Measurements from ENCODE around the gene SCFD2. TPM values are rescaled to one million over a fixed set of nuclear protein-coding genes. Genes with fewer than 3 reads are reported as not detected.

Gene SCFD2
- total and polyA plus RNA-seq, 2 of the 8 experiments (the other 6 are each of a cell fraction or from before 2014, with no cell fraction given): 6.2 to 10.2 TPM

DNA sequence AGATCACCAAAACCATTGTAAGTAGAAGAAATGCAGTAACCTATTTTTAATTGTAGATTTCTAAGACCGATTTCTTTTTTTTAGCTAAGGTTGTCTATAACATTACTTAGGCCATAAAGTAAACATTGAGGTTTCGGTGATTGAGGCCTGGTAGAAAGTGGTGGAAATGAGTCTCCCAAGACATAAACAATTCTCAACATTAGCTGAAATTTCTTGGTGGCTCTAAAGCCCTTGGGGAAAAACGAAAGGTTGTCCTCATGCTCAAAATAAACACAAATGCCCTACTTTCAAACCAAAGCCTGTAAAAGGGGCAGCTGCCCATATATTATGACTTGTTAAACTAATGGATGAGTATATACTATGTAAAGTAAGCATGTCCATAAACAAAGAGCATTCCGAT is 98.8 kb downstream of the SCFD2 start (continued):
- TF ChIP-seq, protein P1, sequence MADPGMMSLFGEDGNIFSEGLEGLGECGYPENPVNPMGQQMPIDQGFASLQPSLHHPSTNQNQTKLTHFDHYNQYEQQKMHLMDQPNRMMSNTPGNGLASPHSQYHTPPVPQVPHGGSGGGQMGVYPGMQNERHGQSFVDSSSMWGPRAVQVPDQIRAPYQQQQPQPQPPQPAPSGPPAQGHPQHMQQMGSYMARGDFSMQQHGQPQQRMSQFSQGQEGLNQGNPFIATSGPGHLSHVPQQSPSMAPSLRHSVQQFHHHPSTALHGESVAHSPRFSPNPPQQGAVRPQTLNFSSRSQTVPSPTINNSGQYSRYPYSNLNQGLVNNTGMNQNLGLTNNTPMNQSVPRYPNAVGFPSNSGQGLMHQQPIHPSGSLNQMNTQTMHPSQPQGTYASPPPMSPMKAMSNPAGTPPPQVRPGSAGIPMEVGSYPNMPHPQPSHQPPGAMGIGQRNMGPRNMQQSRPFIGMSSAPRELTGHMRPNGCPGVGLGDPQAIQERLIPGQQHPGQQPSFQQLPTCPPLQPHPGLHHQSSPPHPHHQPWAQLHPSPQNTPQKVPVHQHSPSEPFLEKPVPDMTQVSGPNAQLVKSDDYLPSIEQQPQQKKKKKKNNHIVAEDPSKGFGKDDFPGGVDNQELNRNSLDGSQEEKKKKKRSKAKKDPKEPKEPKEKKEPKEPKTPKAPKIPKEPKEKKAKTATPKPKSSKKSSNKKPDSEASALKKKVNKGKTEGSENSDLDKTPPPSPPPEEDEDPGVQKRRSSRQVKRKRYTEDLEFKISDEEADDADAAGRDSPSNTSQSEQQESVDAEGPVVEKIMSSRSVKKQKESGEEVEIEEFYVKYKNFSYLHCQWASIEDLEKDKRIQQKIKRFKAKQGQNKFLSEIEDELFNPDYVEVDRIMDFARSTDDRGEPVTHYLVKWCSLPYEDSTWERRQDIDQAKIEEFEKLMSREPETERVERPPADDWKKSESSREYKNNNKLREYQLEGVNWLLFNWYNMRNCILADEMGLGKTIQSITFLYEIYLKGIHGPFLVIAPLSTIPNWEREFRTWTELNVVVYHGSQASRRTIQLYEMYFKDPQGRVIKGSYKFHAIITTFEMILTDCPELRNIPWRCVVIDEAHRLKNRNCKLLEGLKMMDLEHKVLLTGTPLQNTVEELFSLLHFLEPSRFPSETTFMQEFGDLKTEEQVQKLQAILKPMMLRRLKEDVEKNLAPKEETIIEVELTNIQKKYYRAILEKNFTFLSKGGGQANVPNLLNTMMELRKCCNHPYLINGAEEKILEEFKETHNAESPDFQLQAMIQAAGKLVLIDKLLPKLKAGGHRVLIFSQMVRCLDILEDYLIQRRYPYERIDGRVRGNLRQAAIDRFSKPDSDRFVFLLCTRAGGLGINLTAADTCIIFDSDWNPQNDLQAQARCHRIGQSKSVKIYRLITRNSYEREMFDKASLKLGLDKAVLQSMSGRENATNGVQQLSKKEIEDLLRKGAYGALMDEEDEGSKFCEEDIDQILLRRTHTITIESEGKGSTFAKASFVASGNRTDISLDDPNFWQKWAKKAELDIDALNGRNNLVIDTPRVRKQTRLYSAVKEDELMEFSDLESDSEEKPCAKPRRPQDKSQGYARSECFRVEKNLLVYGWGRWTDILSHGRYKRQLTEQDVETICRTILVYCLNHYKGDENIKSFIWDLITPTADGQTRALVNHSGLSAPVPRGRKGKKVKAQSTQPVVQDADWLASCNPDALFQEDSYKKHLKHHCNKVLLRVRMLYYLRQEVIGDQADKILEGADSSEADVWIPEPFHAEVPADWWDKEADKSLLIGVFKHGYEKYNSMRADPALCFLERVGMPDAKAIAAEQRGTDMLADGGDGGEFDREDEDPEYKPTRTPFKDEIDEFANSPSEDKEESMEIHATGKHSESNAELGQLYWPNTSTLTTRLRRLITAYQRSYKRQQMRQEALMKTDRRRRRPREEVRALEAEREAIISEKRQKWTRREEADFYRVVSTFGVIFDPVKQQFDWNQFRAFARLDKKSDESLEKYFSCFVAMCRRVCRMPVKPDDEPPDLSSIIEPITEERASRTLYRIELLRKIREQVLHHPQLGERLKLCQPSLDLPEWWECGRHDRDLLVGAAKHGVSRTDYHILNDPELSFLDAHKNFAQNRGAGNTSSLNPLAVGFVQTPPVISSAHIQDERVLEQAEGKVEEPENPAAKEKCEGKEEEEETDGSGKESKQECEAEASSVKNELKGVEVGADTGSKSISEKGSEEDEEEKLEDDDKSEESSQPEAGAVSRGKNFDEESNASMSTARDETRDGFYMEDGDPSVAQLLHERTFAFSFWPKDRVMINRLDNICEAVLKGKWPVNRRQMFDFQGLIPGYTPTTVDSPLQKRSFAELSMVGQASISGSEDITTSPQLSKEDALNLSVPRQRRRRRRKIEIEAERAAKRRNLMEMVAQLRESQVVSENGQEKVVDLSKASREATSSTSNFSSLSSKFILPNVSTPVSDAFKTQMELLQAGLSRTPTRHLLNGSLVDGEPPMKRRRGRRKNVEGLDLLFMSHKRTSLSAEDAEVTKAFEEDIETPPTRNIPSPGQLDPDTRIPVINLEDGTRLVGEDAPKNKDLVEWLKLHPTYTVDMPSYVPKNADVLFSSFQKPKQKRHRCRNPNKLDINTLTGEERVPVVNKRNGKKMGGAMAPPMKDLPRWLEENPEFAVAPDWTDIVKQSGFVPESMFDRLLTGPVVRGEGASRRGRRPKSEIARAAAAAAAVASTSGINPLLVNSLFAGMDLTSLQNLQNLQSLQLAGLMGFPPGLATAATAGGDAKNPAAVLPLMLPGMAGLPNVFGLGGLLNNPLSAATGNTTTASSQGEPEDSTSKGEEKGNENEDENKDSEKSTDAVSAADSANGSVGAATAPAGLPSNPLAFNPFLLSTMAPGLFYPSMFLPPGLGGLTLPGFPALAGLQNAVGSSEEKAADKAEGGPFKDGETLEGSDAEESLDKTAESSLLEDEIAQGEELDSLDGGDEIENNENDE (IDR thresholded peaks at IDR 0.05; ENCODE audit: insufficient replicate concordance, low read length): no peak
- TF ChIP-seq JUN (IDR thresholded peaks at IDR 0.05; ENCODE audit: low read depth, low read length) (no peak), FOSL1 (IDR thresholded peaks at IDR 0.05; ENCODE audit: insufficient read depth, low read depth, low read length) (no peak), BRCA1 (IDR thresholded peaks at IDR 0.05; ENCODE audit: low read depth, low read length) (no peak), SRF (IDR thresholded peaks at IDR 0.05; ENCODE audit: low read depth, low read length) (no peak)
- TF ChIP-seq, protein P2, sequence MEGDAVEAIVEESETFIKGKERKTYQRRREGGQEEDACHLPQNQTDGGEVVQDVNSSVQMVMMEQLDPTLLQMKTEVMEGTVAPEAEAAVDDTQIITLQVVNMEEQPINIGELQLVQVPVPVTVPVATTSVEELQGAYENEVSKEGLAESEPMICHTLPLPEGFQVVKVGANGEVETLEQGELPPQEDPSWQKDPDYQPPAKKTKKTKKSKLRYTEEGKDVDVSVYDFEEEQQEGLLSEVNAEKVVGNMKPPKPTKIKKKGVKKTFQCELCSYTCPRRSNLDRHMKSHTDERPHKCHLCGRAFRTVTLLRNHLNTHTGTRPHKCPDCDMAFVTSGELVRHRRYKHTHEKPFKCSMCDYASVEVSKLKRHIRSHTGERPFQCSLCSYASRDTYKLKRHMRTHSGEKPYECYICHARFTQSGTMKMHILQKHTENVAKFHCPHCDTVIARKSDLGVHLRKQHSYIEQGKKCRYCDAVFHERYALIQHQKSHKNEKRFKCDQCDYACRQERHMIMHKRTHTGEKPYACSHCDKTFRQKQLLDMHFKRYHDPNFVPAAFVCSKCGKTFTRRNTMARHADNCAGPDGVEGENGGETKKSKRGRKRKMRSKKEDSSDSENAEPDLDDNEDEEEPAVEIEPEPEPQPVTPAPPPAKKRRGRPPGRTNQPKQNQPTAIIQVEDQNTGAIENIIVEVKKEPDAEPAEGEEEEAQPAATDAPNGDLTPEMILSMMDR (IDR thresholded peaks at IDR 0.05; ENCODE audit: control extremely low read depth in 1 of 3, insufficient read depth in 1 of 3, low read depth in 1 of 3, low read length in 3 of 3): no peak
- TF ChIP-seq, protein P3, sequence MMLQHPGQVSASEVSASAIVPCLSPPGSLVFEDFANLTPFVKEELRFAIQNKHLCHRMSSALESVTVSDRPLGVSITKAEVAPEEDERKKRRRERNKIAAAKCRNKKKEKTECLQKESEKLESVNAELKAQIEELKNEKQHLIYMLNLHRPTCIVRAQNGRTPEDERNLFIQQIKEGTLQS (IDR thresholded peaks at IDR 0.05; ENCODE audit: insufficient read depth, low read depth, low read length): no peak
- TF ChIP-seq, protein P4, sequence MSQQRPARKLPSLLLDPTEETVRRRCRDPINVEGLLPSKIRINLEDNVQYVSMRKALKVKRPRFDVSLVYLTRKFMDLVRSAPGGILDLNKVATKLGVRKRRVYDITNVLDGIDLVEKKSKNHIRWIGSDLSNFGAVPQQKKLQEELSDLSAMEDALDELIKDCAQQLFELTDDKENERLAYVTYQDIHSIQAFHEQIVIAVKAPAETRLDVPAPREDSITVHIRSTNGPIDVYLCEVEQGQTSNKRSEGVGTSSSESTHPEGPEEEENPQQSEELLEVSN (IDR thresholded peaks at IDR 0.05): no peak

All from H1 (cell line).